Parietal lobe (tissue), 2 donors: Measurements from ENCODE around the gene TTF2. TPM values are rescaled to one million over a fixed set of nuclear protein-coding genes. Genes with fewer than 3 reads are reported as not detected.

Experiments used
- small RNA-seq: library from RNA; depleted of rRNA; stranded (forward); fragments of <200 nt; gene quantifications from one replicate; pipeline ENCODE3, GENCODE V24; 2014; ENCODE audit warnings: low replicate concordance
- total RNA-seq: library from RNA; depleted of rRNA; stranded (reverse); fragments of >200 nt; gene quantifications from one replicate; pipeline ENCODE4 v1.2.3, GENCODE V29; 2014

The TTF2 gene
- total RNA-seq = 7.8 TPM

DNA sequence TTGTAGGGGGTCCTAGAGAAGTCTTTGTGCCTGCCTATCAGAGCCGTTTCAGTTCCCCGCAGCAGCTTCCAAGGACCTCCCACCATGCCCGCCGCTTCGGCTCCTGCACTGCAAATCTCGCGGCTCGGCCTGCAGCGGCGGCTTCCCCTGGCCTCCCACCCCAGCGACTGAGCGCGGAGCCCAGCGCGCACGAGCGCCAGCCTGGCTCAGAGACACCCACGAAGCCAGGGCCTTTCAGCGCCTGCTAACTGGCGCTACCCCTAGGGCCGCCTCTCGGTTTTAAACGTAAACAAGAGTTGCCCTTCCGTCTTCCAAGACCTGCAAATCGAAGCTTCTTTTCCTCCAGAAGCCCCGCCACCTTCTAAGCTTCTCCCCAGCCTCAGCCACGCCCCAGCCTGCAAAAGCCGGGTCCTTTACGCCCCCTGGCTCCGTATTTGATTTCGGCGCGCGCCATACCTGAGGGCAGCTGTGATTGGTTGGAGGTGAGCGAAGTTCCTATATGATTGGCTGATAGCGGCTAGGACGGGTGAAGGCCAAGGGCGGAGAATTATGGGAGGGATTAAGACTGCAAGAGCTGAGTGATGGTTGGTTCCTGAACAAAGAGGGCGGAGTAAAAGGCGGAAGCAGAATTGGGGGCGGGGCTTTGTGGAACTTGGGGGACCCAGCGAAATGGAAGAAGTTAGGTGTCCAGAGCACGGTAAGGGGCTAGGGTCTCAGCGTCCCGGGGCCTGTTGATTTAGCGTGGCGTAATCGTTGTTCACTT, at the start of gene TTF2:
TSS of gene TTF2 (plus strand) at position 649 of the 763 bp plus-strand sequence. CDS start at position 670, 21 bp downstream.

DNA sequence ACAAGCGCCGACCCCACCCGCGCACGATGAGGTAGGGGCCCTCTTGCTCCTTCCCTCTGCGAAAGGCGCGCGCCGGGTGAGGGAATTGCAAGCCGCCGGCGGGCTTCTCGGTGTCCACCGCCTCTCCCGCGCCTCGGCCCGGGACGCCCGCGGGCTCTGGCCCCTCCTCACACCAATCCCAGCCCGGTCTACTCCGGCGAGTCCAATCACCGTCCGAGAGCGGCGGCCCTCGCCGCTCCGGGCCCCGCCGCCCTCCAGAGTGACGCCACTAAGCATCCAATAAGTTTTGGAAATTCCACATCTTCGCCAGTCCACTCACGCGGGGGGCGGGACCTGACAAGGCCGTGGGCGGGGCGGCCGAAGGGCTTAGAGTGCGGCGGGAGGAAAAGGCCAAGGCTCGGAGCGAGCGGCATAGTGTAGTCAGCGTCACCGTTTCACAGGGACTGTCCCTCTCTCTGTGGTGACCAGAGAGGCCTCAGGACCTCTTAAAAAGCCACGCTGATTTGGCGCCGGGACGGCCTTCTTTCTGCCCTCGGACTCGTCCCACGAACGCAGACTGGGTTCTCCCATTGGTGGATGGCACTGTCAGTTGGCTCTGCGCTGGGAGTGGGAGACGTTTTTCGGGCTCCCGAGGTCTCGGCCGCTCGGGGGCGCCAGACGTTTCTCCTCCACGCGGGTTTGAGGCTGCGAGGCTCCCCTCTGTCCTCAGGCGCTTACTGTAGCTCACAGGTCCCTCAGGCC, 61.6 kb downstream of the TTF2 start, which contains the start of gene TRIM45:
TSS of gene TRIM45 (minus strand) at position 161 of the 741 bp plus-strand sequence. CDS start 548 bp downstream, outside the sequence.

Small RNAs within 50 kb of the gene (small RNA-seq; reads per million reads assigned to genes)
- 0.89 reads per million, percentile 66 among the genes with 10 or more reads in this experiment for gene MIR942

Other genes starting within 250 kb of the TTF2 start
- 57.6 TPM for gene PTGFRN, start 150.4 kb upstream of the TTF2 start, total RNA-seq
- gene CD101, start 58.6 kb upstream of the TTF2 start, total RNA-seq = 4.4 TPM
- 8.5 TPM for gene TRIM45, start 61.4 kb downstream of the TTF2 start, total RNA-seq
- gene VTCN1, start 150.6 kb downstream of the TTF2 start, total RNA-seq = 0.31 TPM